WTC11 (cell line): ENCODE data around the gene PATL2. TPM values are rescaled to one million over a fixed set of nuclear protein-coding genes. Genes with fewer than 3 reads are reported as not detected.

Experiments
- ATAC-seq: fragments of 200-7000 bp; cut with Tn5 transposase; 2 replicates; pipeline ENCODE4 v1.10.0; 2021; ENCODE audit warnings: mild to moderate bottlenecking, moderate library complexity
- CTCF ChIA-PET: fragments of 300-600 bp; sonication (Branson Sonifier 250); formaldehyde crosslinking; loops from one replicate; lab custom pipeline; 2021; ENCODE audit warnings: antibody characterized with exemption; lab: Charles Lee
- POLR2A ChIA-PET: fragments of 350-600 bp; sonication (Branson Sonifier 250); formaldehyde crosslinking; loops from one replicate; lab custom pipeline; 2021; ENCODE audit warnings: antibody characterized with exemption; lab: Charles Lee
- DNase-seq: peaks from one replicate; pipeline ENCODE4 v3.0.0; 2021; ENCODE audit warnings: low spot score
- H3K27ac Mint-ChIP-seq: 2 replicates; pipeline ENCODE4 v1.8.0; 2021; ENCODE audit warnings: mixed read lengths
- H3K27me3 Mint-ChIP-seq: 2 replicates; pipeline ENCODE4 v1.8.0; 2021; ENCODE audit warnings: low read depth, mild to moderate bottlenecking, moderate library complexity, mixed read lengths
- H3K36me3 Mint-ChIP-seq: 2 replicates; pipeline ENCODE4 v1.8.0; 2021; ENCODE audit warnings: mixed read lengths
- H3K4me1 Mint-ChIP-seq: 2 replicates; pipeline ENCODE4 v1.8.0; 2022; ENCODE audit warnings: mixed read lengths
- H3K4me3 Mint-ChIP-seq: 2 replicates; pipeline ENCODE4 v1.8.0; 2021; ENCODE audit warnings: mild to moderate bottlenecking, moderate library complexity, mixed read lengths
- H3K9me3 Mint-ChIP-seq: 2 replicates; pipeline ENCODE4 v1.8.0; 2021; ENCODE audit warnings: mixed read lengths
- CBFB ChIP-seq: sonication (generic); formaldehyde crosslinking; IDR thresholded peaks from 2 replicates; pipeline ENCODE4 v1.8.1; 2022; ENCODE audit warnings: mild to moderate bottlenecking, low read depth, missing genetic modification reagents
- FOXP1 ChIP-seq: sonication (generic); formaldehyde crosslinking; IDR thresholded peaks from 2 replicates; pipeline ENCODE4 v1.8.0; 2022; ENCODE audit warnings: missing genetic modification reagents, mild to moderate bottlenecking, moderate library complexity, borderline replicate concordance
- IRF2 ChIP-seq: sonication (generic); formaldehyde crosslinking; IDR thresholded peaks from 2 replicates; pipeline ENCODE4 v1.8.0; 2022; ENCODE audit warnings: low read depth, missing genetic modification reagents, borderline replicate concordance
- MXD4 ChIP-seq: fragments of 250-450 bp; sonication (Bioruptor Pico); IDR thresholded peaks from 2 replicates; pipeline ENCODE4 v1.8.0; 2021; ENCODE audit warnings: mild to moderate bottlenecking, moderate library complexity, borderline replicate concordance
- MYBL2 ChIP-seq: sonication (generic); formaldehyde crosslinking; IDR thresholded peaks from 2 replicates; pipeline ENCODE4 v1.8.1; 2023; ENCODE audit warnings: mild to moderate bottlenecking, moderate library complexity, missing genetic modification reagents
- NFATC4 ChIP-seq: fragments of 250-450 bp; sonication (Bioruptor Pico); IDR thresholded peaks from 2 replicates; pipeline ENCODE4 v1.9.0; 2021; ENCODE audit warnings: mild to moderate bottlenecking
- NR1H2 ChIP-seq: sonication (generic); formaldehyde crosslinking; IDR thresholded peaks from 2 replicates; pipeline ENCODE4 v1.9.0; 2021; ENCODE audit warnings: mild to moderate bottlenecking, moderate library complexity, missing genetic modification reagents
- OVOL2 ChIP-seq: fragments of 250-450 bp; sonication (Bioruptor Pico); IDR thresholded peaks from 2 replicates; pipeline ENCODE4 v1.9.0; 2021; ENCODE audit warnings: mild to moderate bottlenecking, borderline replicate concordance
- RORB ChIP-seq: fragments of 250-450 bp; sonication (Bioruptor Pico); IDR thresholded peaks from 2 replicates; pipeline ENCODE4 v1.9.0; 2021; ENCODE audit warnings: mild to moderate bottlenecking
- SMAD4 ChIP-seq: sonication (generic); formaldehyde crosslinking; IDR thresholded peaks from 2 replicates; pipeline ENCODE4 v1.8.0; 2022; ENCODE audit warnings: mild to moderate bottlenecking, missing genetic modification reagents
- SOX15 ChIP-seq: fragments of 250-450 bp; sonication (Bioruptor Pico); IDR thresholded peaks from 2 replicates; pipeline ENCODE4 v1.9.0; 2021; ENCODE audit warnings: mild to moderate bottlenecking
- ZNF232 ChIP-seq: sonication (generic); formaldehyde crosslinking; IDR thresholded peaks from 2 replicates; pipeline ENCODE4 v1.8.0; 2022; ENCODE audit warnings: mild to moderate bottlenecking, missing genetic modification reagents
- total RNA-seq: library from RNA; stranded (reverse); gene quantifications from 3 replicates; pipeline ENCODE4 v1.2.3, GENCODE V29; 2021
- TF ChIP-seq, protein P1 (sequence below): sonication (generic); formaldehyde crosslinking; IDR thresholded peaks from 2 replicates; pipeline ENCODE4 v1.8.0; 2023; ENCODE audit warnings: missing genetic modification reagents, mild to moderate bottlenecking, borderline replicate concordance
- TF ChIP-seq, protein P2 (sequence below): fragments of 250-450 bp; sonication (Bioruptor Pico); IDR thresholded peaks from 2 replicates; pipeline ENCODE4 v2.1.2; 2022; ENCODE audit warnings: mild to moderate bottlenecking, moderate library complexity
- TF ChIP-seq, protein P3 (sequence below): sonication (generic); formaldehyde crosslinking; IDR thresholded peaks from 2 replicates; pipeline ENCODE4 v1.8.1; 2022; ENCODE audit warnings: missing genetic modification reagents, borderline replicate concordance
- TF ChIP-seq, protein P4 (sequence below): sonication (generic); formaldehyde crosslinking; conservative IDR thresholded peaks from 2 replicates; pipeline ENCODE4 v1.8.1; 2022; ENCODE audit warnings: mild to moderate bottlenecking, missing genetic modification reagents
- TF ChIP-seq, protein P5 (sequence below): sonication (generic); formaldehyde crosslinking; IDR thresholded peaks from 2 replicates; pipeline ENCODE4 v1.8.1; 2022; ENCODE audit warnings: low read depth, mild to moderate bottlenecking, moderate library complexity, missing genetic modification reagents, borderline replicate concordance

Gene PATL2
- total RNA-seq, 1 experiment from 2014 or later = 0.59 TPM

DNA sequence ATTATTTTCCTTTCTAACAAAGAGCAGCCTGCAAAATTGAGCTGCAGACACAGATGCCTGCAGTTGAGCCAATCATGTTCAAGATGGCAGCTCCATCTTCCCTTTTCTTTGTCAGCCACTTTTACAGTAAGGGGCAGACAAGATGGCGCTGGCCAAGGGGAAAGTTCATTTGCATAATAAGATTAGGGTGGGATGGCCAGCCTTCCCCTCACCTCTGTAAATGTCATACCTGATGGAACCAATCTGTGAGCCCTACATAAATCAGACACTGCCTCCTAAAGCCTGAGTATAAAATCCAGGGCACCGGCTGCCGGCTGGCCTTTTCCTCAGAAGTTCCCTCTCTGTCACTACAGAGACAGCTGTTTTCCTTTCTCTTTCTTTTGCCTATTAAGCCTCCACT lies 15.8 kb downstream of the PATL2 start (continued):
- no peak for TF ChIP-seq IRF2 (CRISPR knock-in tag)
- TF ChIP-seq, all 79 proteins: peak for 0

DNA sequence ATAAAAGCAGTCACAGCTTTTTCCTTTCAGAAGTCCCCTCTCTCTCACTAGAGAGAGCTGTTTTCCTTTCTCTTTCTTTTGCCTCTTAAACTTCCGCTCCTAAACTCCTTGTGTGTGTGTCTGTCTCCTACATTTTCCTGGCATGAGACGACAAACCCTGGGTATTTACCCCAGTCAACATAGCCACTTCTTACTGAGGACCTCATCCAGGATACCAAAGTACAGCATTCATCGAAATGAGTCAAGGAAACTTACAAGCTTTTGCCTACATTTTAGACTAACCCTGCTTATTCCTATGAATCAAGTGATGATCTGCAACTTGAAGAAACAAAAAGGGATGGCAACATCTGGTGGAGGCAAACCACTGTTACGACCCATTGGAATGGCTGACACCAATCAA lies 16.7 kb downstream of the PATL2 start:
- ATAC-seq = no peak
- no peak overlapping the region for H3K4me3 Mint-ChIP-seq
- H3K27ac Mint-ChIP-seq = no peak overlapping the region; the same call in 1 of the 2 replicates
- CTCF ChIA-PET = interaction anchor here (1.0 to 1.1 kb wide), 2 partner anchors 31 to 43 kb away, joined by 3 to 4 read pairs; partner anchors contain the start of gene SPG11
- peaks cover 4% of the 10 kb centered on the region; the same call in 1 of the 2 replicates for H3K27me3 Mint-ChIP-seq
- no peak for TF ChIP-seq CBFB
- TF ChIP-seq SMAD4 (CRISPR knock-in tag) = no peak
- TF ChIP-seq MYBL2 (CRISPR knock-in tag) = no peak
- TF ChIP-seq, protein P1, sequence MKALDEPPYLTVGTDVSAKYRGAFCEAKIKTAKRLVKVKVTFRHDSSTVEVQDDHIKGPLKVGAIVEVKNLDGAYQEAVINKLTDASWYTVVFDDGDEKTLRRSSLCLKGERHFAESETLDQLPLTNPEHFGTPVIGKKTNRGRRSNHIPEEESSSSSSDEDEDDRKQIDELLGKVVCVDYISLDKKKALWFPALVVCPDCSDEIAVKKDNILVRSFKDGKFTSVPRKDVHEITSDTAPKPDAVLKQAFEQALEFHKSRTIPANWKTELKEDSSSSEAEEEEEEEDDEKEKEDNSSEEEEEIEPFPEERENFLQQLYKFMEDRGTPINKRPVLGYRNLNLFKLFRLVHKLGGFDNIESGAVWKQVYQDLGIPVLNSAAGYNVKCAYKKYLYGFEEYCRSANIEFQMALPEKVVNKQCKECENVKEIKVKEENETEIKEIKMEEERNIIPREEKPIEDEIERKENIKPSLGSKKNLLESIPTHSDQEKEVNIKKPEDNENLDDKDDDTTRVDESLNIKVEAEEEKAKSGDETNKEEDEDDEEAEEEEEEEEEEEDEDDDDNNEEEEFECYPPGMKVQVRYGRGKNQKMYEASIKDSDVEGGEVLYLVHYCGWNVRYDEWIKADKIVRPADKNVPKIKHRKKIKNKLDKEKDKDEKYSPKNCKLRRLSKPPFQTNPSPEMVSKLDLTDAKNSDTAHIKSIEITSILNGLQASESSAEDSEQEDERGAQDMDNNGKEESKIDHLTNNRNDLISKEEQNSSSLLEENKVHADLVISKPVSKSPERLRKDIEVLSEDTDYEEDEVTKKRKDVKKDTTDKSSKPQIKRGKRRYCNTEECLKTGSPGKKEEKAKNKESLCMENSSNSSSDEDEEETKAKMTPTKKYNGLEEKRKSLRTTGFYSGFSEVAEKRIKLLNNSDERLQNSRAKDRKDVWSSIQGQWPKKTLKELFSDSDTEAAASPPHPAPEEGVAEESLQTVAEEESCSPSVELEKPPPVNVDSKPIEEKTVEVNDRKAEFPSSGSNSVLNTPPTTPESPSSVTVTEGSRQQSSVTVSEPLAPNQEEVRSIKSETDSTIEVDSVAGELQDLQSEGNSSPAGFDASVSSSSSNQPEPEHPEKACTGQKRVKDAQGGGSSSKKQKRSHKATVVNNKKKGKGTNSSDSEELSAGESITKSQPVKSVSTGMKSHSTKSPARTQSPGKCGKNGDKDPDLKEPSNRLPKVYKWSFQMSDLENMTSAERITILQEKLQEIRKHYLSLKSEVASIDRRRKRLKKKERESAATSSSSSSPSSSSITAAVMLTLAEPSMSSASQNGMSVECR (CRISPR knock-in tag) = no peak
- TF ChIP-seq, protein P2, sequence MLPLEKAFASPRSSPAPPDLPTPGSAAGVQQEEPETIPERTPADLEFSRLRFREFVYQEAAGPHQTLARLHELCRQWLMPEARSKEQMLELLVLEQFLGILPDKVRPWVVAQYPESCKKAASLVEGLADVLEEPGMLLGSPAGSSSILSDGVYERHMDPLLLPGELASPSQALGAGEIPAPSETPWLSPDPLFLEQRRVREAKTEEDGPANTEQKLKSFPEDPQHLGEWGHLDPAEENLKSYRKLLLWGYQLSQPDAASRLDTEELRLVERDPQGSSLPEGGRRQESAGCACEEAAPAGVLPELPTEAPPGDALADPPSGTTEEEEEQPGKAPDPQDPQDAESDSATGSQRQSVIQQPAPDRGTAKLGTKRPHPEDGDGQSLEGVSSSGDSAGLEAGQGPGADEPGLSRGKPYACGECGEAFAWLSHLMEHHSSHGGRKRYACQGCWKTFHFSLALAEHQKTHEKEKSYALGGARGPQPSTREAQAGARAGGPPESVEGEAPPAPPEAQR (CRISPR knock-in tag) = no peak
- no peak for TF ChIP-seq RORB
- TF ChIP-seq OVOL2 = no peak
- TF ChIP-seq, protein P3, sequence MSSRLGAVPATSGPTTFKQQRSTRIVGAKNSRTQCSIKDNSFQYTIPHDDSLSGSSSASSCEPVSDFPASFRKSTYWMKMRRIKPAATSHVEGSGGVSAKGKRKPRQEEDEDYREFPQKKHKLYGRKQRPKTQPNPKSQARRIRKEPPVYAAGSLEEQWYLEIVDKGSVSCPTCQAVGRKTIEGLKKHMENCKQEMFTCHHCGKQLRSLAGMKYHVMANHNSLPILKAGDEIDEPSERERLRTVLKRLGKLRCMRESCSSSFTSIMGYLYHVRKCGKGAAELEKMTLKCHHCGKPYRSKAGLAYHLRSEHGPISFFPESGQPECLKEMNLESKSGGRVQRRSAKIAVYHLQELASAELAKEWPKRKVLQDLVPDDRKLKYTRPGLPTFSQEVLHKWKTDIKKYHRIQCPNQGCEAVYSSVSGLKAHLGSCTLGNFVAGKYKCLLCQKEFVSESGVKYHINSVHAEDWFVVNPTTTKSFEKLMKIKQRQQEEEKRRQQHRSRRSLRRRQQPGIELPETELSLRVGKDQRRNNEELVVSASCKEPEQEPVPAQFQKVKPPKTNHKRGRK (CRISPR knock-in tag) = no peak
- TF ChIP-seq, protein P4, sequence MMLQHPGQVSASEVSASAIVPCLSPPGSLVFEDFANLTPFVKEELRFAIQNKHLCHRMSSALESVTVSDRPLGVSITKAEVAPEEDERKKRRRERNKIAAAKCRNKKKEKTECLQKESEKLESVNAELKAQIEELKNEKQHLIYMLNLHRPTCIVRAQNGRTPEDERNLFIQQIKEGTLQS (CRISPR knock-in tag) = no peak
- no peak for TF ChIP-seq FOXP1 (CRISPR knock-in tag)
- TF ChIP-seq, protein P5, sequence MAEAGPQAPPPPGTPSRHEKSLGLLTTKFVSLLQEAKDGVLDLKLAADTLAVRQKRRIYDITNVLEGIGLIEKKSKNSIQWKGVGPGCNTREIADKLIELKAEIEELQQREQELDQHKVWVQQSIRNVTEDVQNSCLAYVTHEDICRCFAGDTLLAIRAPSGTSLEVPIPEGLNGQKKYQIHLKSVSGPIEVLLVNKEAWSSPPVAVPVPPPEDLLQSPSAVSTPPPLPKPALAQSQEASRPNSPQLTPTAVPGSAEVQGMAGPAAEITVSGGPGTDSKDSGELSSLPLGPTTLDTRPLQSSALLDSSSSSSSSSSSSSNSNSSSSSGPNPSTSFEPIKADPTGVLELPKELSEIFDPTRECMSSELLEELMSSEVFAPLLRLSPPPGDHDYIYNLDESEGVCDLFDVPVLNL = no peak
- TF ChIP-seq NFATC4 (CRISPR knock-in tag) = no peak
- TF ChIP-seq NR1H2 (CRISPR knock-in tag) = no peak
- no peak for TF ChIP-seq ZNF232 (CRISPR knock-in tag)
- TF ChIP-seq SOX15 (CRISPR knock-in tag) = no peak
- no peak for TF ChIP-seq MXD4 (CRISPR knock-in tag)
- TF ChIP-seq, all 79 proteins: peak for 0
- Mint-ChIP-seq H3K9me3 (peaks cover 2% of the 10 kb centered on the region; the same call in 1 of the 2 replicates), H3K4me1 (no peaks in the 10 kb centered on the region), H3K36me3 (no peaks in the 10 kb centered on the region)
- POLR2A ChIA-PET = no interaction called here
- DNase-seq = no peak
